OCI-LY7 (cell line): ENCODE measurements around the gene CER1.

Experiments
- CTCF ChIP-seq: fragments of 200-600 bp; sonication (generic); conservative IDR thresholded peaks from 2 replicates; pipeline ENCODE4 v1.5.1; 2014; ENCODE audit warnings: mild to moderate bottlenecking, antibody characterized with exemption, low read length, moderate library complexity, mixed read lengths
- EZH2phosphoT487 ChIP-seq: fragments of 200-600 bp; sonication (generic); IDR thresholded peaks from 2 replicates; pipeline ENCODE4 v1.6.1; 2018; ENCODE audit warnings: low read depth, borderline replicate concordance, mild to moderate bottlenecking, mixed run types, antibody characterized with exemption, low read length, moderate library complexity, mixed read lengths

- no peak for TF ChIP-seq CTCF
- TF ChIP-seq EZH2phosphoT487, result no peak
Measured at GRCh38 chr9:14752271-14752670, 29.7 kb upstream of the CER1 start.
